ENCODE data around the gene C5orf63. TPM values are rescaled to one million over a fixed set of nuclear protein-coding genes. Genes with fewer than 3 reads are reported as not detected.
A peak's percentile ranks its signal among the peaks of the same experiment; 100 is the strongest.
"Not testable (repeated sequence)": the region's sequence is repeated elsewhere in the genome, so short reads cannot be mapped to it uniquely, and the experiment has no call there.

The C5orf63 gene
- total and polyA plus RNA-seq, 11 donors = 1.4 to 14.7 (median 6.4) TPM

DNA sequence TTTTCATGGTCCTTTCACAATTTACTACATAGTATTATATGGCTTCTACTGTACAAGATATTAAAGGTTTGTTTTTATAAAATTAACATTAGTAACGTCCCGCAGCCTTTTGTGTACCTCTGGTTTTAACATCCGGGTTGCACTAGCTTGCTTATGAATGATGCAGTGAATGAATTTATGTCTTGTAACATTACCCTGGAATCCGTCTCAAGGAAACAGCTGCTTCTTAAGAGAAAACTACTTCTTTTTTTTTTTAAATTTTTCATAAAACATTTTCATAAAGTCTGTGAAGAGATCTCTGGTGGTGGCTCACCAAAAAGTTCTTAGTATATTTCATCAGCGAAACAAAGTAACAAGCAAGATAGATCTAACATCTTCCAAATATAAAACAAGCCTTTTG, 66.6 kb downstream of the C5orf63 start:
- TF ChIP-seq, protein P1, sequence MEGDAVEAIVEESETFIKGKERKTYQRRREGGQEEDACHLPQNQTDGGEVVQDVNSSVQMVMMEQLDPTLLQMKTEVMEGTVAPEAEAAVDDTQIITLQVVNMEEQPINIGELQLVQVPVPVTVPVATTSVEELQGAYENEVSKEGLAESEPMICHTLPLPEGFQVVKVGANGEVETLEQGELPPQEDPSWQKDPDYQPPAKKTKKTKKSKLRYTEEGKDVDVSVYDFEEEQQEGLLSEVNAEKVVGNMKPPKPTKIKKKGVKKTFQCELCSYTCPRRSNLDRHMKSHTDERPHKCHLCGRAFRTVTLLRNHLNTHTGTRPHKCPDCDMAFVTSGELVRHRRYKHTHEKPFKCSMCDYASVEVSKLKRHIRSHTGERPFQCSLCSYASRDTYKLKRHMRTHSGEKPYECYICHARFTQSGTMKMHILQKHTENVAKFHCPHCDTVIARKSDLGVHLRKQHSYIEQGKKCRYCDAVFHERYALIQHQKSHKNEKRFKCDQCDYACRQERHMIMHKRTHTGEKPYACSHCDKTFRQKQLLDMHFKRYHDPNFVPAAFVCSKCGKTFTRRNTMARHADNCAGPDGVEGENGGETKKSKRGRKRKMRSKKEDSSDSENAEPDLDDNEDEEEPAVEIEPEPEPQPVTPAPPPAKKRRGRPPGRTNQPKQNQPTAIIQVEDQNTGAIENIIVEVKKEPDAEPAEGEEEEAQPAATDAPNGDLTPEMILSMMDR (IDR thresholded peaks at IDR 0.05) = no peak
- no peak for TF ChIP-seq POLR2A (IDR thresholded peaks at IDR 0.05)
- 29 to 35% (median 33%) methylated on average over 5 of the region's 5 CpGs for WGBS, 4 donors

DNA sequence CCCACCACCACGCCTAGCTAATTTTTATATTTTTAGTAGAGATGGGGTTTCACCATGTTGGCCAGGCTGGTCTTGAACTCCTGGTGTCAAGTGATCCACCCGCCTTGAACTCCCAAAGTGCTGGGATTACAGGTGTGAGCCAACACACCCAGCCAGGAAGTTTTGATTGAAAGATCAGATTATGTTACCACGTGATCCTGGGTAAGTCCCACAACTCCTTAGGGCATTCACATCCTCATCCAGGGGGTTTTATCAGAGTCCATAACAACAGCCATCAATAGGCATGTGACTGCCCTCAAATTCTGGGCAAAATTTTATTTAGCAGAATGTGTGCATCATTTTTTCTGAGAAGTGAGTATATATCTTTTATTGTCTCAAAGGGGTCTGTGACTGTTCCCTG, 68.0 kb downstream of the C5orf63 start:
- not testable (repeated sequence) for DNase-seq, H3K36me3 ChIP-seq, H3K27ac ChIP-seq, H3K9me3 ChIP-seq, ATAC-seq, H3K4me3 ChIP-seq, H3K27me3 ChIP-seq
- WGBS, 4 donors = 69 to 81% (median 79%) methylated on average over 3 of the region's 3 CpGs
- intact Hi-C loops (cut with DNase I) = loop anchor here in 1 of 10 donors (5.0 kb wide), 1 partner anchor 33 kb away; no protein-coding TSS in a partner anchor
- peaks cover 0 to 64% (median 28%) of the 10 kb centered on the region in 12 donors for H3K4me1 ChIP-seq

More for the DNA sequence above, 66.6 kb downstream of the C5orf63 start:
- Histone ChIP-seq H3K4me3 (peak overlapping the region in 1 of 12 donors; percentile 8), H3K36me3 (no peaks in the 10 kb centered on the region), H3K4me1 (peaks cover 0 to 71% (median 31%) of the 10 kb centered on the region in 12 donors), H3K27me3 (no peaks in the 10 kb centered on the region), H3K9me3 (no peaks in the 10 kb centered on the region), H3K27ac (peak overlapping the region in 3 of 12 donors; percentile 3 to 28 (median 17))
- intact Hi-C loops (cut with DNase I) = loop anchor here in 1 of 10 donors (5.0 kb wide), 1 partner anchor 34 kb away; no protein-coding TSS in a partner anchor
- DNase-seq (no peak), ATAC-seq (no peak)

DNA sequence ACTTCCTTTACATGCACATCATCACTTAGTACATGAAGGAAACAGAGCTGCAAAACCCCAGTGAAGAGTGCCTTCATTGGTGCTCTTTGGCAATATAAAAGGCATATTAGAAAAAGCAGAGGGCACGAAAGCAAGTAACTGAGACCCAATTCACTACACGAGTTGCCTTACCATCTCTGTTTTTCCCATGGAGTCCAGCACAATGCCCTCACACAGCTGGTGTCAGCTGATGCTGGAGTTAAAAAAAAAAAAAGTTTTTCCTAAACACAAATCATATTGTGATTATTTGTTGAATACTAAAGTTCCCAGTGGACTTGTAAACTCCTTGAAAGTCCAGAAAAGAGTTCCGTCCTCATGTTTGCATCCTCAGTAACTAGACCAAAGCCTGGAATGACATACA, 68.6 kb downstream of the C5orf63 start:
- Histone ChIP-seq H3K4me1 (peaks cover 0 to 59% (median 24%) of the 10 kb centered on the region in 12 donors), H3K9me3 (no peaks in the 10 kb centered on the region), H3K27me3 (no peaks in the 10 kb centered on the region), H3K27ac (peak overlapping the region in 2 of 12 donors; percentile 4 to 43), H3K4me3 (no peak overlapping the region), H3K36me3 (no peaks in the 10 kb centered on the region)
- no peak for TF ChIP-seq POLR2A (IDR thresholded peaks at IDR 0.05)
- TF ChIP-seq, protein P1 (IDR thresholded peaks at IDR 0.05) = no peak
- no peak for DNase-seq
- ATAC-seq = no peak
- WGBS, 4 donors = 72 to 74% (median 72%) methylated on average over 3 of the region's 3 CpGs
- intact Hi-C loops (cut with DNase I) = loop anchor here in 1 of 10 donors (5.0 kb wide), 1 partner anchor 32 kb away; no protein-coding TSS in a partner anchor

- Histone ChIP-seq H3K4me3 (no peak overlapping the region), H3K27me3 (no peaks in the 10 kb centered on the region), H3K9me3 (no peaks in the 10 kb centered on the region), H3K4me1 (peaks cover 0 to 56% (median 28%) of the 10 kb centered on the region in 12 donors), H3K27ac (peak overlapping the region in 4 of 12 donors; percentile 4 to 43 (median 27)), H3K36me3 (no peaks in the 10 kb centered on the region)
- ATAC-seq (peak in 2 of 4 donors; percentile 41 to 58), DNase-seq (no peak)
- TF ChIP-seq, protein P1 (IDR thresholded peaks at IDR 0.05) = no peak
- TF ChIP-seq POLR2A (IDR thresholded peaks at IDR 0.05) = no peak
- 62 to 68% (median 66%) methylated on average over 7 of the region's 7 CpGs for WGBS, 4 donors
- intact Hi-C loops (cut with DNase I) = no loop called here
These were observed 69.4 kb downstream of the C5orf63 start for GRCh38 chr5:127003798-127004495.
